Hepatocyte (in vitro differentiated cells): ENCODE data around the gene CALCA. TPM values are rescaled to one million over a fixed set of nuclear protein-coding genes. Genes with fewer than 3 reads are reported as not detected.

Source experiments
- DNase-seq: peaks from one replicate; pipeline ENCODE4 v3.0.0-alpha.2; 2016; ENCODE audit warnings: low spot score
- H2AFZ ChIP-seq: fragments of 200-600 bp; sonication (generic); 2 replicates; pipeline ENCODE4 v1.6.0; 2016; ENCODE audit warnings: antibody characterized with exemption, mild to moderate bottlenecking
- H3K27ac ChIP-seq: fragments of 200-600 bp; sonication (generic); 2 replicates; pipeline ENCODE4 v1.5.1; 2016; ENCODE audit warnings: mild to moderate bottlenecking
- H3K27me3 ChIP-seq: fragments of 200-600 bp; sonication (generic); 2 replicates; pipeline ENCODE4 v1.6.1; 2016
- H3K36me3 ChIP-seq: fragments of 200-600 bp; sonication (generic); replicated peaks from 2 replicates; pipeline ENCODE4 v1.5.1; 2016; ENCODE audit warnings: low read depth; ENCODE audit not compliant: insufficient read depth
- H3K4me1 ChIP-seq: fragments of 200-600 bp; sonication (generic); 2 replicates; pipeline ENCODE4 v1.5.1; 2016; ENCODE audit warnings: mild to moderate bottlenecking, moderate library complexity; ENCODE audit not compliant: insufficient read depth
- H3K4me2 ChIP-seq: fragments of 200-600 bp; sonication (generic); 2 replicates; pipeline ENCODE4 v1.6.0; 2016
- H3K4me3 ChIP-seq: fragments of 200-600 bp; sonication (generic); 2 replicates; pipeline ENCODE4 v1.5.1; 2016; ENCODE audit warnings: mild to moderate bottlenecking
- H3K79me2 ChIP-seq: fragments of 200-600 bp; sonication (generic); 2 replicates; pipeline ENCODE4 v1.6.0; 2017; ENCODE audit warnings: mild to moderate bottlenecking
- H3K9me2 ChIP-seq: fragments of 200-600 bp; sonication (generic); replicated peaks from 2 replicates; pipeline ENCODE4 v1.6.0; 2017; ENCODE audit warnings: mild to moderate bottlenecking; ENCODE audit not compliant: insufficient read depth
- H3K9me3 ChIP-seq: fragments of 200-600 bp; sonication (generic); 2 replicates; pipeline ENCODE4 v1.5.1; 2016; ENCODE audit warnings: low read depth, mild to moderate bottlenecking
- H4K20me1 ChIP-seq: fragments of 200-600 bp; sonication (generic); 2 replicates; pipeline ENCODE4 v1.6.0; 2016; ENCODE audit warnings: mild to moderate bottlenecking; ENCODE audit not compliant: insufficient read depth, poor library complexity, severe bottlenecking
- CTCF ChIP-seq: fragments of 200-600 bp; sonication (generic); IDR thresholded peaks from 2 replicates; pipeline ENCODE4 v1.5.1; 2016; ENCODE audit warnings: antibody characterized with exemption, mild to moderate bottlenecking; ENCODE audit not compliant: poor library complexity
- EZH2 ChIP-seq: fragments of 200-600 bp; sonication (generic); IDR thresholded peaks from 2 replicates; pipeline ENCODE4 v1.6.1; 2016; ENCODE audit warnings: antibody characterized with exemption, mild to moderate bottlenecking, borderline replicate concordance
- EZH2phosphoT487 ChIP-seq: fragments of 200-600 bp; sonication (generic); IDR thresholded peaks from one replicate; pipeline ENCODE4 v1.6.1; 2018; ENCODE audit warnings: antibody characterized with exemption, mild to moderate bottlenecking, low read depth, moderate library complexity; ENCODE audit not compliant: unreplicated experiment, severe bottlenecking
- WGBS: methylation state at CpG from one replicate; pipeline ENCODE4 v1.1.6; 2016; ENCODE audit warnings: low lambda C conversion rate; ENCODE audit errors: missing lambda C conversion rate; 5-methylcytosine and 5-hydroxymethylcytosine counted together
- polyA plus RNA-seq: library from polyadenylated mRNA; unstranded; fragments of >200 nt; fragmentation: Nextera tagmentation; extraction: Ambion mirVana; gene quantifications from 2 replicates; pipeline ENCODE4 v1.2.1, GENCODE V29; 2016
- total RNA-seq: library from RNA; depleted of rRNA; stranded (reverse); fragments of >200 nt; gene quantifications from 2 replicates; pipeline ENCODE4 v1.2.3, GENCODE V29; 2014

The CALCA gene
- total and polyA plus RNA-seq, 2 experiments from 2014 or later, result not detected

- WGBS, result 7% methylated on average over 62 of the region's 64 CpGs
- Histone ChIP-seq H3K27ac (no peak overlapping the region), H3K4me2 (peak overlapping the region; percentile 87), H3K4me1 (peaks cover 30% of the 10 kb centered on the region), H3K9me2 (no peaks in the 10 kb centered on the region), H3K79me2 (no peaks in the 10 kb centered on the region), H3K9me3 (no peaks in the 10 kb centered on the region), H4K20me1 (no peaks in the 10 kb centered on the region), H3K27me3 (peaks cover 95% of the 10 kb centered on the region), H2AFZ (peak overlapping the region; percentile 50), H3K4me3 (peak overlapping the region; percentile 29), H3K36me3 (no peaks in the 10 kb centered on the region)
- DNase-seq, result peak; percentile 44
- TF ChIP-seq EZH2 (peak; percentile 84), CTCF (no peak), EZH2phosphoT487 (peak; percentile 59)
These were observed 1.7 kb upstream of the CALCA start for GRCh38 chr11:14973621-14974514.

DNA sequence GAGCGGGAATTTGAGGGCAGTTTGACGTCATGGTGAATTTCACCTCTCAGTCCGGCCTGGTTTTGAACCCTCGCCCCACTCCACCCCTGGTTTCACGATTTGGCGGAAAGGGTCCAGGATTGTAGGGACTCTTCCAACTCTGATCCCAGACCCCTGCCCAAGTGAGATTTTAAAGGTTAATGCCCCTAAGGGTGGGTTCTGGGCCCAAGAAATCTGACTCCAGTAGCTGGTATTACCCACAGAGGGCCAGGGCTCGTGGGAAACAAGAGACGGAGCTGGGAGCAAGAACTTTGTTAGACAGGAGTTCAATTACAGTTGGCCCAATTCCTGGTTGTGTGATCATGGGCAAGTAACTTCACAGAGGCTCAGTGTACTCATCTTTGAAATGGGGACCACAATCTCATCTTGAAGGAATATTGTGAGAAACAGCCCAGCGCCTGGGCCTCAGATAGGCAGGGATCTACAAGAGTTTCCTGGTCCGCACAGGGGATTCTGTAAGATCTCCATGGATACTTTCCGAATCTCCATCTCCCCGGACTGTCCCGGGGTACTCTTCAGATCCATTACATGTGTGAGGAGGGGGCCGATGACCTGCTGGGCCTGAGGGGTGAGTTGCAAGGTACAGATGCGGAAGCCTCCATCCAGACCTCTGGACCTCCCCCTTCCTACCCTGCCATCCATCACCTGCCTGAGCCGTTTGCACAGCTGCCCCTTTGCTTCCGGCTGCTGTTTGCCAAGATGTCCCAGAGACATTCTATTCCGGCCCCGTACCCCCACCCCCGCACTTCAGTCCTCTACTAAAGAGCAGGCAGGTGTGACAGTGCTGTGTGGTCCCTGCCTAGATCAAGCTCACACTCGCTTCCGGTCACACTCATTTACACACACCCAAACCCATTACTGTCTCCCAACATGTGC is 687 bp upstream of the CALCA start:
- Histone ChIP-seq H3K79me2 (no peaks in the 10 kb centered on the region), H3K4me1 (peaks cover 30% of the 10 kb centered on the region), H3K27ac (no peak overlapping the region), H3K9me2 (no peaks in the 10 kb centered on the region), H3K27me3 (peaks cover 98% of the 10 kb centered on the region), H3K36me3 (no peaks in the 10 kb centered on the region), H2AFZ (no peak overlapping the region), H3K4me2 (peak overlapping the region; percentile 87), H3K4me3 (no peak overlapping the region), H4K20me1 (no peaks in the 10 kb centered on the region), H3K9me3 (no peaks in the 10 kb centered on the region)
- TF ChIP-seq EZH2phosphoT487, result no peak
- 49% methylated on average over 22 of the region's 22 CpGs for WGBS
- DNase-seq, result no peak

DNA sequence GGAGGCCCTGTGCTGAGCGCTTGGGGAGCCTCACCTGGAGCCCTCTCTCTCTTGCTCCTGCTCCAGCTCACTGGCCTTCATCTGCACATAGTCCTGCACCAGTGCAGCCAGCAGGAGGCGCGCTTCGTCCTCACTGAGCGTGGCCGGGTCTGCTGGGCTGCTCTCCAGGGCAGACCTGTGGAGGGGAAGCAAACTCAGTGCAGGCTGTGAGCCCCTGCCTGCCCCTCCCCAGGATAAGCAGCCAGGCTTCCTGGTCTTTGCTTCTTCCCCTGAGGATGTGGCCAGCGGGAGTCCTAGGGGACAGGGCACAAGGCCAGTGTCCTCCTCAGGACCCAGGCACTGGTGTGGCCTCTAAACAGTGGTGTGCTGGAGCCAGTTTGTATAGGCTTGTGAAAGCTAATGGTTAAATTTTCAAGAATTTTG is 2.2 kb downstream of the CALCA start:
- Histone ChIP-seq H3K4me3 (no peak overlapping the region), H3K9me3 (no peaks in the 10 kb centered on the region), H2AFZ (no peak overlapping the region), H4K20me1 (no peaks in the 10 kb centered on the region), H3K4me1 (peaks cover 23% of the 10 kb centered on the region), H3K36me3 (no peaks in the 10 kb centered on the region), H3K79me2 (no peaks in the 10 kb centered on the region), H3K27me3 (peaks cover 76% of the 10 kb centered on the region), H3K9me2 (no peaks in the 10 kb centered on the region), H3K4me2 (no peak overlapping the region), H3K27ac (no peak overlapping the region)
- 17% methylated on average over 7 of the region's 7 CpGs for WGBS
- peak; percentile 69 for DNase-seq
- TF ChIP-seq CTCF, result peak; percentile 60
- TF ChIP-seq EZH2phosphoT487, result no peak
